Measurements from ENCODE around the gene TSPAN31. TPM values are rescaled to one million over a fixed set of nuclear protein-coding genes. Genes with fewer than 3 reads are reported as not detected.

The TSPAN31 gene
- total and polyA plus RNA-seq, 8 donors = 10.1 to 46.8 (median 19.4) TPM

GRCh38 chr12:57746025-57746424 lies 1.2 kb downstream of the TSPAN31 start:
- Histone ChIP-seq H3K4me3 (peak overlapping the region in 2 of 4 donors; percentile 63 to 70), H3K27ac (peak overlapping the region in 4 of 5 donors; percentile 95 to 97 (median 96)), H3K9me3 (no peaks in the 10 kb centered on the region), H3K27me3 (peaks cover 0 to 25% (median 0%) of the 10 kb centered on the region in 3 donors), H3K4me1 (peaks cover 15 to 31% (median 24%) of the 10 kb centered on the region in 4 donors), H3K36me3 (peaks cover 25 to 49% (median 46%) of the 10 kb centered on the region in 4 donors)
- intact Hi-C loops (cut with DNase I; ENCODE audit: low total_unique reads) = no loop called here
- WGBS, 5 donors = 86 to 91% (median 90%) methylated on average over 3 of the region's 3 CpGs
- TF ChIP-seq POLR2AphosphoS5 (IDR thresholded peaks at IDR 0.05) (no peak), EP300 (IDR thresholded peaks at IDR 0.05) (no peak), POLR2A (IDR thresholded peaks at IDR 0.05) (no peak)
- TF ChIP-seq, protein P1, sequence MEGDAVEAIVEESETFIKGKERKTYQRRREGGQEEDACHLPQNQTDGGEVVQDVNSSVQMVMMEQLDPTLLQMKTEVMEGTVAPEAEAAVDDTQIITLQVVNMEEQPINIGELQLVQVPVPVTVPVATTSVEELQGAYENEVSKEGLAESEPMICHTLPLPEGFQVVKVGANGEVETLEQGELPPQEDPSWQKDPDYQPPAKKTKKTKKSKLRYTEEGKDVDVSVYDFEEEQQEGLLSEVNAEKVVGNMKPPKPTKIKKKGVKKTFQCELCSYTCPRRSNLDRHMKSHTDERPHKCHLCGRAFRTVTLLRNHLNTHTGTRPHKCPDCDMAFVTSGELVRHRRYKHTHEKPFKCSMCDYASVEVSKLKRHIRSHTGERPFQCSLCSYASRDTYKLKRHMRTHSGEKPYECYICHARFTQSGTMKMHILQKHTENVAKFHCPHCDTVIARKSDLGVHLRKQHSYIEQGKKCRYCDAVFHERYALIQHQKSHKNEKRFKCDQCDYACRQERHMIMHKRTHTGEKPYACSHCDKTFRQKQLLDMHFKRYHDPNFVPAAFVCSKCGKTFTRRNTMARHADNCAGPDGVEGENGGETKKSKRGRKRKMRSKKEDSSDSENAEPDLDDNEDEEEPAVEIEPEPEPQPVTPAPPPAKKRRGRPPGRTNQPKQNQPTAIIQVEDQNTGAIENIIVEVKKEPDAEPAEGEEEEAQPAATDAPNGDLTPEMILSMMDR (IDR thresholded peaks at IDR 0.05) = no peak
- DNase-seq = no peak

- DNase-seq = no peak
- TF ChIP-seq, protein P1 (IDR thresholded peaks at IDR 0.05) = no peak
- TF ChIP-seq EP300 (IDR thresholded peaks at IDR 0.05) (no peak), POLR2AphosphoS5 (IDR thresholded peaks at IDR 0.05) (no peak), POLR2A (IDR thresholded peaks at IDR 0.05) (no peak)
- intact Hi-C loops (cut with DNase I; ENCODE audit: low total_unique reads) = no loop called here
- H3K36me3 ChIP-seq = peaks cover 25 to 49% (median 46%) of the 10 kb centered on the region in 4 donors
- H3K27ac ChIP-seq = no peak overlapping the region
- H3K4me3 ChIP-seq = no peak overlapping the region
- no peaks in the 10 kb centered on the region for H3K27me3 ChIP-seq
- no peaks in the 10 kb centered on the region for H3K9me3 ChIP-seq
- peaks cover 25 to 48% (median 40%) of the 10 kb centered on the region in 4 donors for H3K4me1 ChIP-seq
- 91 to 96% (median 93%) methylated on average over 5 of the region's 5 CpGs for WGBS, 5 donors
Measured at GRCh38 chr12:57749061-57749460, 4.2 kb downstream of the TSPAN31 start.

- H3K4me3 ChIP-seq = peak overlapping the region; percentile 61 to 81 (median 72)
- no peaks in the 10 kb centered on the region for H3K27me3 ChIP-seq
- TF ChIP-seq, protein P1 (IDR thresholded peaks at IDR 0.05) = no peak
- TF ChIP-seq POLR2A (IDR thresholded peaks at IDR 0.05) (no peak), EP300 (IDR thresholded peaks at IDR 0.05) (no peak), POLR2AphosphoS5 (IDR thresholded peaks at IDR 0.05) (no peak)
- H3K4me1 ChIP-seq = peaks cover 17 to 48% (median 40%) of the 10 kb centered on the region in 4 donors
- DNase-seq = no peak
- intact Hi-C loops (cut with DNase I; ENCODE audit: low total_unique reads) = no loop called here
- peaks cover 25 to 49% (median 46%) of the 10 kb centered on the region in 4 donors for H3K36me3 ChIP-seq
- 81 to 91% (median 88%) methylated on average over 15 of the region's 15 CpGs for WGBS, 5 donors
- peak overlapping the region in 4 of 5 donors; percentile 86 to 91 (median 90) for H3K27ac ChIP-seq
- no peaks in the 10 kb centered on the region for H3K9me3 ChIP-seq
Measured at GRCh38 chr12:57750561-57751431, 6.0 kb downstream of the TSPAN31 start.

DNA sequence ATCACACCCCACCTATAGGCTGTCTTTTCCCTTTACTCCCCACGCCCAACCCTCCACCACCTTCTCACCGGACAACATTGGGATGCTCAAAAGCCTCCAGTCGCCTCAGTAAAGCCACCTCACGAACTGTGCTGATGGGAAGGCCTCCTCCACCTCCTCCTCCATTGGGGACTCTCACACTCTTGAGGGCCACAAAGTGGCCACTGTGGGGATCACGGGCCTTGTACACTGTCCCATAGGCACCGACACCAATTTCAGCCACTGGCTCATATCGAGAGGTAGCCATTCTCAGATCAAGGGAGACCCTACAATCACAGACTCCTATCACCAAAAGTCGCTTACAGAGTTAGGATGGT lies 6.6 kb downstream of the TSPAN31 start:
- no peaks in the 10 kb centered on the region for H3K27me3 ChIP-seq
- peak overlapping the region; percentile 86 to 91 (median 90) for H3K27ac ChIP-seq
- intact Hi-C loops (cut with DNase I; ENCODE audit: low total_unique reads) = no loop called here
- H3K36me3 ChIP-seq = peaks cover 25 to 46% (median 44%) of the 10 kb centered on the region in 4 donors
- H3K4me3 ChIP-seq = peak overlapping the region; percentile 61 to 81 (median 72)
- DNase-seq = peak in 1 of 2 donors; percentile 36
- 8 to 13% (median 12%) methylated on average over 7 to 8 of the region's 8 CpGs for WGBS, 5 donors
- H3K9me3 ChIP-seq = no peaks in the 10 kb centered on the region
- TF ChIP-seq POLR2A (IDR thresholded peaks at IDR 0.05) (no peak), POLR2AphosphoS5 (IDR thresholded peaks at IDR 0.05) (no peak), EP300 (IDR thresholded peaks at IDR 0.05) (no peak)
- TF ChIP-seq, protein P1 (IDR thresholded peaks at IDR 0.05) = no peak
- peaks cover 23 to 48% (median 42%) of the 10 kb centered on the region in 4 donors for H3K4me1 ChIP-seq

Data from stomach (tissue), 9 donors.